RWPE1 (cell line): ENCODE measurements around the gene RNPEPL1.
"Not testable (repeated sequence)": the region's sequence is repeated elsewhere in the genome, so short reads cannot be mapped to it uniquely, and the experiment has no call there.

Experiments
- CTCF ChIA-PET: fragments of 350-600 bp; sonication (Branson Sonifier 250); formaldehyde crosslinking; extraction: SDS; loops from one replicate; lab custom pipeline; 2021; lab: Yijun Ruan, JAX
- POLR2A ChIA-PET: fragments of 400-600 bp; formaldehyde crosslinking; extraction: SDS; loops from one replicate; lab custom pipeline; 2020; ENCODE audit warnings: antibody characterized with exemption; ENCODE audit not compliant: low non-redundant PET; lab: Yijun Ruan, JAX
- DNase-seq: peaks from one replicate; pipeline ENCODE4 v3.0.0; 2012; ENCODE audit warnings: low spot score
- H3K27ac ChIP-seq: fragments of 450-650 bp; 2 replicates; pipeline ENCODE4 v1.5.1; 2017
- CTCF ChIP-seq: fragments of 450-650 bp; conservative IDR thresholded peaks from 2 replicates; pipeline ENCODE4 v1.5.1; 2017; ENCODE audit warnings: low read depth, mild to moderate bottlenecking

Gene RNPEPL1

DNA sequence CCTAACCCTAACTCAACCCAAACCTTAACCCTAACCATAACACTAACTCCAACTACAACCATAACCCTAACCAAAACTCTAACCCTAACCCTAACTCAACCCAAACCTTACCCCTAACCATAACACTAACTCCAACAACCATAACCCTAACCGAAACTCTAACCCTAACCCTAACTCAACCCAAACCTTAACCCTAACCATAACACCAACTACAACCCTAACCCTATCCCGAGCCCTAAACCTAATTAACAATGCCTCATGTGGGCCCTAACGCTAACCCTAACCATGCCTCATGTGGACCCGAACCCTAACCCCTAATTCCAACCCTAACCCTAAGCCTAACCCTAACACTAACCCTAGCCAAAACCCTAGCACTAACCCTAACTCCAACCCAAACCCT, 45.5 kb downstream of the RNPEPL1 start:
- H3K27ac ChIP-seq, result no peak overlapping the region
- ChIA-PET POLR2A (no interaction called here), CTCF (interaction anchor here (0.7 kb wide), 1 partner anchor 98 kb away, joined by 5 read pairs; no protein-coding TSS in a partner anchor)
- DNase-seq, result no peak
- TF ChIP-seq CTCF, result no peak

GRCh38 chr2:240614391-240614790, 46.1 kb downstream of the RNPEPL1 start:
- CTCF ChIA-PET, result no interaction called here

GRCh38 chr2:240615396-240615795, 47.1 kb downstream of the RNPEPL1 start:
- ChIA-PET POLR2A (no interaction called here), CTCF (no interaction called here)
- H3K27ac ChIP-seq, result no peak overlapping the region
- no peak for TF ChIP-seq CTCF
- DNase-seq, result no peak

More at GRCh38 chr2:240614391-240614790, 46.1 kb downstream of the RNPEPL1 start:
- POLR2A ChIA-PET, result no interaction called here
- H3K27ac ChIP-seq, result no peak overlapping the region
- no peak for TF ChIP-seq CTCF
- no peak for DNase-seq

GRCh38 chr2:240615820-240616547, 47.7 kb downstream of the RNPEPL1 start:
- ChIA-PET CTCF (interaction anchor here (0.7 kb wide), 1 partner anchor 45 kb away, joined by 3 read pairs; no protein-coding TSS in a partner anchor), POLR2A (no interaction called here)
- no peak overlapping the region for H3K27ac ChIP-seq
- DNase-seq, result no peak
- TF ChIP-seq CTCF, result no peak

DNA sequence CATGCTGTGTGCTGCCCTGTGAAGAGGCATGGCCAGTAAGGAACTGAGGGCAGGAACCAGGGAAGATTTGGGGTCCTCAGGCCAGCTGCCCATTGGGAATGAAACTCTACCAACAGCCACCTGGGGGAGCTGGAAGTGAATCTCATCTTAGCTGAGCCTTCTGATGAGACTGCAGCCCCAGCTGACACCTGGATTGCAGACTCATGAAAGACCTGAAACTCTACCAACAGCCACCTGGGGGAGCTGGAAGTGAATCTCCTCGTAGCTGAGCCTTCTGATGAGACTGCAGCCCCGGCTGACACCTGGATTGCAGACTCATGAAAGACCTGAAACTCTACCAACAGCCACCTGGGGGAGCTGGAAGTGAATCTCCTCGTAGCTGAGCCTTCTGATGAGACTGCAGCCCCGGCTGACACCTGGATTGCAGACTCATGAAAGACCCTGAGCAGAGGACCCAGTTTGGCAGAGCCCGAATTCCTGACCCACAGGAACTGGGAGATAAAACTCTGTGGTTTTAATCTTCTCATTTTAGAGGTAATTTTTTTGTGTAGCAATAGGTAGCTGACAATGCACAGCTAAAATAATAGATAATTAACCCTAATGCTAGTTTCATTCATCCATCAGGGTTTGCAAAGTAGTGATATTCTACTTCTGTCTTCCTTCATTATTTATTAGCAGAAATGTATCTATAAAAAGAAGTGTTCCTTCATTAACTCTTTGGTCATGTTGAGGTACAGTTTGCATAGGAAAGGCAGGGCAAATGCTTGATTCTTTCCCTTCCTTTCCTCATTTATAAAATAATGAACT, 48.8 kb downstream of the RNPEPL1 start:
- DNase-seq, POLR2A ChIA-PET: not testable (repeated sequence)
- CTCF ChIA-PET, result interaction anchor here (0.7 kb wide), 1 partner anchor 44 kb away, joined by 3 read pairs; no protein-coding TSS in a partner anchor

DNA sequence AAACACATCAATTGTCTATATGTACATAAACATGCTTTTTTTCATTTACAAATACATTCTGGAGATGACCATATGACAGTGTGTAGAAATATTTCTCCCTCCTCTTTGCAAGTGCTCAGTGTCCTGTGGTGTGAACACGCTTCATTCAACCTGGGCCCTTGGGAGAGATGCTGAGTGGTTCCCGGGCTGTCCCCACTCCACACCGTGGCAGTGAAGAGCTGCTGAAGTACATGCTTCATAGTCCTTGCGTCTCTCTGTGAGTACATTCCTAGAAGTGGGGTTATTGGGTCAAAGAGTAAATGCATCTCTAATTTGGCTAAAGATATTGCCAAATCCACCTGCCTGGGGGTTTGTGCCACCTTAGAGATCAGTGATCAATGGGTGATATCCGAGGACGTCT, 50.5 kb downstream of the RNPEPL1 start:
- CTCF ChIA-PET, result no interaction called here
- TF ChIP-seq CTCF, result no peak
- POLR2A ChIA-PET, result no interaction called here
- no peak for DNase-seq
- H3K27ac ChIP-seq, result no peak overlapping the region

More for the DNA sequence above, 48.8 kb downstream of the RNPEPL1 start:
- H3K27ac ChIP-seq, result not testable (repeated sequence)
